Measurements from ENCODE around the gene PRPH.
"Not testable (repeated sequence)": the region's sequence is repeated elsewhere in the genome, so short reads cannot be mapped to it uniquely, and the experiment has no call there.

The PRPH gene

GRCh38 chr12:49276304-49277290 is 18.4 kb upstream of the PRPH start:
- DNase-seq (ENCODE audit: low read depth in 2 of 2), result no peak

- DNase-seq (ENCODE audit: low read depth in 2 of 2), result no peak
These were observed 17.5 kb upstream of the PRPH start for GRCh38 chr12:49277466-49277865.

GRCh38 chr12:49279706-49280159 is 15.2 kb upstream of the PRPH start:
- DNase-seq (ENCODE audit: low read depth in 2 of 2), result no peak

- DNase-seq (ENCODE audit: low read depth in 2 of 2), result not testable (repeated sequence)
These were observed 14.4 kb upstream of the PRPH start for GRCh38 chr12:49280545-49280944.

- DNase-seq (ENCODE audit: low read depth in 2 of 2), result no peak
These were observed 12.6 kb upstream of the PRPH start for GRCh38 chr12:49282302-49282701.

GRCh38 chr12:49282740-49283375 is 12.1 kb upstream of the PRPH start:
- not testable (repeated sequence) for DNase-seq (ENCODE audit: low read depth in 2 of 2)

GRCh38 chr12:49283541-49284429 is 11.2 kb upstream of the PRPH start:
- DNase-seq (ENCODE audit: low read depth in 2 of 2), result no peak

- DNase-seq (ENCODE audit: low read depth in 2 of 2), result no peak
These were observed 10.3 kb upstream of the PRPH start for GRCh38 chr12:49284672-49285071.

- no peak for DNase-seq (ENCODE audit: low read depth in 2 of 2)
These were observed 7.1 kb upstream of the PRPH start for GRCh38 chr12:49287876-49288275.

- DNase-seq (ENCODE audit: low read depth in 2 of 2), result peak in 1 of 2 donors; percentile 56
These were observed 6.5 kb upstream of the PRPH start for GRCh38 chr12:49288412-49288853.

GRCh38 chr12:49288922-49289555 is 5.9 kb upstream of the PRPH start:
- DNase-seq (ENCODE audit: low read depth in 2 of 2), result no peak

- no peak for DNase-seq (ENCODE audit: low read depth in 2 of 2)
These were observed 2.3 kb upstream of the PRPH start for GRCh38 chr12:49292729-49293055.

- DNase-seq (ENCODE audit: low read depth in 2 of 2), result no peak
These were observed 1.6 kb upstream of the PRPH start for GRCh38 chr12:49293056-49293956.

GRCh38 chr12:49294086-49294803 is 702 bp upstream of the PRPH start:
- no peak for DNase-seq (ENCODE audit: low read depth in 2 of 2)

GRCh38 chr12:49294804-49295081 is 204 bp upstream of the PRPH start:
- no peak for DNase-seq (ENCODE audit: low read depth in 2 of 2)

- peak; percentile 62 to 68 for DNase-seq (ENCODE audit: low read depth in 2 of 2)
These were observed 1.3 kb downstream of the PRPH start for GRCh38 chr12:49296034-49296835.

- peak in 1 of 2 donors; percentile 43 for DNase-seq (ENCODE audit: low read depth in 2 of 2)
These were observed 2.1 kb downstream of the PRPH start for GRCh38 chr12:49296836-49297694.

- no peak for DNase-seq (ENCODE audit: low read depth in 2 of 2)
These were observed 2.7 kb downstream of the PRPH start for GRCh38 chr12:49297695-49298060.
